CD4-positive, alpha-beta T cell treated with Interleukin-6 for 4 hours (primary cell): ENCODE results near the gene ARMCX6.
"Not testable (repeated sequence)": the region's sequence is repeated elsewhere in the genome, so short reads cannot be mapped to it uniquely, and the experiment has no call there.

Experiments used
- DNase-seq: peaks from one replicate; pipeline ENCODE4 v3.0.0-alpha.2; 2020; ENCODE audit warnings: mixed read lengths

The ARMCX6 gene

DNA sequence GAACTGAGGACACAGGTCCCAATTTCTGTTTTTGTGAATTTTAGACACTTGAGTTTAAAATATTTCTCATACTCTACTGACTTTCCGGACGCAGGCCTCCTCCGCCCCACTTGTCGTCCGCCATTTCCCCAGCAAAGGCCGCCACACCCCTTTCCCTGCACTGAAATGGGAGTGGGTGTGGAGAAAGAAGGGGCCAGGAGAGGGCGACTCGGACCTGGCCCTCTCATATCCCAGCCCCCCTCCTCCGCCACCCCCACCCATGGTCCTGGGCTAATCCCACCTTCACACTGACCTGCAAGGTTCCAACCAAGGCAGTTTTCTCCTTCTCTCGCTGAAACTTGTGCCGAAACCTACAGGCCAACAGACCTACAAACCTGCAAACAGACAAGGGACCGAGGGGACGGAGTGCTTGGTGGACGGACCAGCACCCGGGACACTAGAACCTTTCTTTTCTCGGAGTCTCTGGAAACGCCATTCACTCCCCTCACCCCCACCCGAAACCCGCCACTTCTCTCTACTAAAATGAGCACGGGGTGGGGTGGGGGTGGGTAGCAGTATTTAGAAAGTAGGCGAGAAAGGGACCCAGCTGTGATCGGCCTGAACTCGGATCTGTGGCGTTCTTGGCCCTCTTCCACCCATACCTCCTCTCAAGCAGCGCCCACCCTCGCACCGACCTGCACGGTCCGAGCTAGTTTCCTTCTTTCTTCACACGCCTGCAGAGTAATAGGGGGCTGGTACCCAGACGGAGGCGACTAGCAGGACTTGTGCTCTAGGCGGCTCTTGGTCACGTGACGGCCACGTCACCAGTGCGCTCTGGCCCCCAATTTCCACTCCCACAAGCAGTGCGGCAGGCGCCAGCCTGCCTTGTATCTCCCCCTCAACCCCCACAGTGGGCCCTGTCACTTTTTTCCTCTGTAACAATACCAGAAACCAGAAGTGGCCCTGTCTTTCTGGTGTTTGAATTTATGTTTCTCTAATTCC is at the start of gene ARMCX6:
ARMCX6 (minus strand) TSS at position 790 of the 981 bp plus-strand sequence. CDS start 1,380 bp downstream, outside the sequence.
- peak; percentile 79 for DNase-seq

DNA sequence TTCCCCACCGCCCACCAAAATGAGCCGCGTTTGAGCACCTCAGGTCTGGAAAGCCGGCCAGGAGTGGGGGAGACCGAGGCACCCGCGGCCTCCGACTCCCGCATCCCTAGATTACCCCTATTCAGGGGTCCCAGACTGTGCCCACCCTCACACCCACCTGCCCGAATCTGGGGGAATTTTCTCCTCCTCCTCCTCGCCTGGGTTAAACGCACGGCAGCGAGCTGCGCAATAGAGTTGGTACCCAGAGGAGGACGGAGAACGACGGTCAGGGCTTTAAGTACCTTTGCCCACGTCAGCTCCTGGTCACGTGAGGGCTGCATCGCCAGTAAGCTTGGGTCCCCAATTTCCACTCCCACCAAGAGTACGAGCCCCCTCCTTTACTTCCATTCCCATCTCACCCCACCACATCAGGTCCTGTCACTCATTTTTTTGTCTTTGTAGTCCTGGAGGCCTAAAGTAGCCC is 41.8 kb upstream of the ARMCX6 start, which contains the start of gene ARMCX2:
ARMCX2 (minus strand) TSS at position 250 of the 463 bp plus-strand sequence. CDS start 2,262 bp downstream, outside the sequence.
- DNase-seq, result peak; percentile 22

DNA sequence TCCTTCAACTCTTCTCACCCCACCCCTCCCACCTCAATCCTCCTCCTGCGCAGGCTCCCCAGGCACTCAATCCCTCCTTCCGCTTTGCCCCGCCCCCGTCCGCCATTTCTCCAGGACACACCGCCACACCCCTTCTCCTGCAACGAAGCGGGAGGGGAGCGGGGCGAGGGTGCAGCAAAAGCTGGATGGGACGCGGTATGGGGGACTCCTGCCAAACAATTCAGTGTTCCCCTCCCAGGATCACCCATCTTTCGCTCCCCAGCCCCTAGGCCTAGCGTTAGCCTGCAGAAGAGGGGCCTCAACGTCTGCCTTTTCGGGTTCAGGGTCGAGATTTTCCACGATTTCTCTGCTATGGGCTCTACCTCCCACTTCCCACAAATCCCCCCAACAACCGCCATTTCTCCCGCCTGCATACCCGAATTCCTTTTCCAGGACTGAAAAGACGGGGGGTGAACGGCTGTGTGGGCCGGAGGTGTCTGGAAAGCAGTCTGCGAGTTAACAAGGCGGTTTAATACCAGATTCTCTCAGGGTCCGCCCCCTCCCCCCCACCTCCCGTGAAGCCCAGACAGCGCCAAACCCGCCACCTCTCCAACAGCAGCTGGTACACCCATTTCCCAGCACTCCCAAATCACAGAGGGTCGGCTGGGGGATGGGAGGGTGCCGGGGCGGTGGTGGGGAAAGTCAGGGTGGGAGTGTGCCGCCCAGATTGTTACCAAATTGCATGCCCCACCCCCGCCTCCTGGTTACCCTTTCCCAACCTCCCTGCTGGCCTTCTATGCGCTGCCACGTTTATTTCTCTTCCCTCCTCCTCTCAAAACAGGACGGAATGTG is 41.1 kb upstream of the ARMCX6 start:
- peak; percentile 77 for DNase-seq

DNA sequence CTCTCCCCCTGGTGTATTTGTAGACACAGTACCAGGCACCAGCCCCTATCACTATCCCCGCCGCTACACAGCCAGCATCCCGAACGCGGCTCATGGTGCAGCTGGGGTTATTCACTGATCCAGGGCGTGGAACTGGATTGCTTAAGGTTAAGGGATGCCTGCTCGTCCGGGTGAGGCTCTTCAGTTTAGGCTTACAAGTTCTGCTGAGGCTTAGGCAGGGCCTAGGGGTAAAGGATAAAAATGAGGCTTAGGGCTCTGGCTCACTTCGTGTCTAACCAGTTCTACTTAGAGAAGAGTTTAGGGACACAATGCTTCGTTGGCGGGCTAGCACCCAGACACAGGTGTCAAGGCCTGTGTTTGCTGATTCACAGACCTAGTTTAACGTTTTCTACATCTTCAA is 39.7 kb upstream of the ARMCX6 start:
- no peak for DNase-seq

DNA sequence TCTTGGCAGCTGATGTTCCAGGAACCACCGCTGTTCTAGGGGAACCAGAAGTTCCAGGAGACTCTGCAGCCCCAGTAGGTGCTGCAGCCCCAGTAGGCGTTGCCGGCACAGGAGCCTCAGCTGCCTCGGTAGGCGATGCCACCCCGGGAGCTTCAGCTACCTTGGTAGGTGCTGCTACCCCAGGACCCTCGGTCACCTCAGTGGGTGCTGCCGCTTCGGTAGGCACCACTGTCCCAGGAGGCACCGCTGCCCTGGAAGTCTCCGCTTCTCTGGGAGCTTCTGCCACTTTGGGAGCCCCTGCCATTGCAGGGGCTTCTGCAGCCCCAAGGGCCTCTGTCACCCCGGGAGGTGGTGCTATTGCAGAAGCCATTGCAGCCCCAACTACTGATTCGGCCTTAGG is 39.0 kb upstream of the ARMCX6 start:
- no peak for DNase-seq

DNA sequence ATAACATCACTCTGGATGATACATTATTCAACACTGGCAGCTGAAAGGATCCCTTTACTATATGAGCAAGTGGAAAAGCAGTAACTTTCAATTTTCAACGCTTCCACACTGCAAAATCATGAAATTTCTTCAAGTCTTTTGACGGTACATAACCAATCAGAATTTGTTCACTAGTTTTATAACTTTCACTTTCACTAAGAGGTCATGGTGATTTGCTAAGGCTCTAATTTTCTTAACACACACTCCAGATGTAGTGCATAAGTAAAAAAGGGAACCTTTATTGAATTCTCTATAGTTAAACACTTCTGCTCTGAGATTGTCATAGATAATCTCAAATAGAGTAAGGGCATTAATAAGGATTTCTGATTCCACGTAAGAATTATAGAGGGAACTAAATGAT is 37.7 kb upstream of the ARMCX6 start:
- DNase-seq, result no peak

DNA sequence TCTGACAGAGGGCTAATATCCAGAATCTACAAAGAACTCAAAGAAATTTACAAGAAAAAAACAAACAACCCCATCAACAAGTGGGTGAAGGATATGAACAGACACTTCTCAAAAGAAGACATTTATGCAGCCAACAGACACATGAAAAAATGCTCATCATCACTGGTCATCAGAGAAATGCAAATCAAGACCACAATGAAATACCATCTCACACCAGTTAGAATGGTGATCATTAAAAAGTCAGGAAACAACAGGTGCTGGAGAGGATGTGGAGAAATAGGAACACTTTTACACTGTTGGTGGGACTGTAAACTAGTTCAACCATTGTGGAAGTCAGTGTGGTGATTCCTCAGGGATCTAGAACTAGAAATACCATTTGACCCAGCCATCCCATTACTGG is 29.9 kb upstream of the ARMCX6 start:
- not testable (repeated sequence) for DNase-seq

DNA sequence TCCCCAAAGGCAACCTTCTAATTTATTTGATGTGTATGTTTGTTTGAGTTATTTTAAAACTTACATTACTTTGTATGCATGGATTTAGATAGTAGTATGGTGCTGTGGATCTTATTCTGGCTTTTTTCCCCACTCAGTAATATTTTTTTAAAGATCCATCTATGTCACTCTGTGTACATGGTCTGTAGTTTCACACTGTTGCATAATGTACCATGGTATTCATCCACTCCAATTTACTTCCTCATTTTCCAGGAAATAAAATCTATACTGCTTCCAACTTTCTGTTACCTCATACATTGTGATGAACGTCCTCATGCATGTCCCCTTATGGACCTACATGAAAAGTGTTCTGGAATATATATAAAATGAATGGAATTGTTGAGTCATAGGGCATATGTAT is 24.3 kb upstream of the ARMCX6 start:
- no peak for DNase-seq

DNA sequence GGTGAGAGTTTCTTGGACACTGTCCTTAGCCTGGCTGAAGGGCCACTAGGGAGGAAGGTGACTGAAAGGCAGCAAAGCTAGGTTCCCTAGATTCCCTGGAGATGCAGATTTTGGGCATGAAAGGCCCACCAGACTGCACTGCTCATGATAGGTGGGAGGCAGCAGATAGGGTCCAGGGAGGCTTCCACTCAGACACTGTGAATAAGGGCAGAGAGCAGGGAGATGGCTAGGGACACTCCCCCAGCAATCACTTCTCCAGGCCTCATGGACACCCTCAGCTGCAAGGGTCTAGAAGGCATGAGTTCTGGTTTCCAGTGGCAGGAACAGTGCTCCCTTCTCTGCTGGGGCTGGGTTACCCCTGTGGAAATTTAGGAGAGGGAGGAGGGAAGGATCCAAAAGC is 21.8 kb upstream of the ARMCX6 start:
- no peak for DNase-seq

DNA sequence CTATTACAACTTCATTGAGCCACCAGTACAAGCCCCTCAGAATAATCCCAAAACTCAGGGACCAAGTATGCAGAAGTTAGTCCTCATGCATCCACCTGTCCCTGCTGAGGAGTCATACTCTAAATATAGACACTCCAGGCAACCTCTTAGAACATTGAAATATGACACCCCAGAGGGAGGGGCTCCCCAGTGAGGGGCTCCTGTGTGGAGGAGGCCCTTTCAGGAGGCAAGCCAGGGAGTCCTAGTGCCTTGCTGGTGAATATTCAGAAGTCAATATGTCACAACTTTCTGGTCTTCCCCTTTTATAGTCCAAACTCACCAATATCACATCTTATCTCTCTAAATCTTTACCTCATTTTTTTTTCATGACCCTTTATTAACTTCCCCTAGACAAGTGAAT is 1.6 kb upstream of the ARMCX6 start:
- no peak for DNase-seq

DNA sequence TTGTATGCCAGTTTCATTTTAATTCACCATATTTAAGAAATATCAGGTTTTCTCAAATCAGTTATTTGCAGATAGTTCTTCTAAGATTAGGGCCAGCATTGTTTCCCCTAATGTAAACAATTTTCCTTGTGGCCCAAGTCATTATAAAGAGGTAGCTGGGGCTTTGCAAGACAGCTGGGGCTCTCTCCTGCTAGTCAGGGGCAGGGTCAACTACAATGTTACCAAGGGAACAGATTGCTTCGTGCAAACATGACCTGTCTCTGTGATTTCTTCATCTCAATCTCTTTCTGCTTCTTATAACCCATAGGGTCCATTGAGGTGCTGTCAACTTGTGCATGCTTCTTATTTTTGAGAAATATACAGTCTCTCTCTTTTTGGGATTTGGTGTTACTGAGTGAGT is 12.1 kb downstream of the ARMCX6 start:
- no peak for DNase-seq

DNA sequence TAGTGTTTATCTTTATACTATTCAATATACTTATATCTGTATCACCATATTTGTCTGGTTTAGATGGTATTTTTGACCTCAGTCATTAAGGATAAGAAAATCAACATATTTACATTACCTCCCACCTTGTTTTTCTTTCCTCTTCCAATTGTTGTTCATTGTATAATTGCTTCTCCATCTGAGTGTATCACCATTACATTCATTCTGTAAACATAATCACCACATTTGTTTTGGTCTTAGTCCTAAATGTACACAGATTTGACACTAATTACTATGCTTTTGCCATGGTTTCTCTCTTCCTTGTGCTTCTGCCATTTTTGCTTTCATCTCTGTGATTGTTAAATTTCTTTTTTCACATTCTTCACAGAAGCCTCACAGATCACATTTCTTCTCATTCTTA is 12.7 kb downstream of the ARMCX6 start:
- DNase-seq, result no peak

DNA sequence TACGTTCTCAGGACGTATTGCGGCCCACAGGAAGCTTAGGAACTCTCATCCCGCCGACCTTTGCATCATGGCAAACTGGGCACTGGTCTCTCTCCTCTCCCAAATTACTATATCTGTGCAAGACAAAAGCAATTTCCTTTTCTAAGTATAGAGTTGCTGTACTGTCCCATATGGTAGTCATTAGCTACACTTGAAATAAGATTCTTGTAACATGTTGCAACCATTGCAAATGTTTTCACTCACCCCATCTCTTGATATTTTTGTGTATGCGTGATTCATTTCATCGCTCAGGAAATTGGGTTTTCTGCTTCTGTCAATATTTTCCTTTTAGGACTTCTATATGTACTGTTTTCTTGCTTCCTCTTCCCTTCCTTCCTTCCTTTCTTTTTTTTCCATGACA is 15.7 kb downstream of the ARMCX6 start:
- no peak for DNase-seq

DNA sequence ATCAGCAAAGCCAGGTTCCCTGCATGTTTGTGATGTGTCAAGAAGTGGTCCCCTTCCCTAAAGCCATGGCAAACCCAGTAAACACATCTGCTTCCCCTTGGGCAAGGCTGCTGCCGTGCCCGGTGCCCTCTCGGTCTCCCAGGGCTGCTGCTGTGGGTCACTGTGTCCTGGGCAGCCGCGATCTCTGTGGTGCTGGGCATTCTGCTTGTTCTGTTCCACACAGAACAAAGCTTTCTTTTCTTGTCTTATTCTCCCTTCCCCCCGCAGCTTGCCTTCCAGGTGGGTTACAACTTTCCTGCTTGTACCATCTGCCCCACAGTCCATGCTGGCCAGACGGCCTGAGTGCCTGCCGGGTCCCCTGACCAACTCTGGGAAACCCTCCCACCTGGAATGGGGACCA is 18.2 kb downstream of the ARMCX6 start:
- DNase-seq, result not testable (repeated sequence)

DNA sequence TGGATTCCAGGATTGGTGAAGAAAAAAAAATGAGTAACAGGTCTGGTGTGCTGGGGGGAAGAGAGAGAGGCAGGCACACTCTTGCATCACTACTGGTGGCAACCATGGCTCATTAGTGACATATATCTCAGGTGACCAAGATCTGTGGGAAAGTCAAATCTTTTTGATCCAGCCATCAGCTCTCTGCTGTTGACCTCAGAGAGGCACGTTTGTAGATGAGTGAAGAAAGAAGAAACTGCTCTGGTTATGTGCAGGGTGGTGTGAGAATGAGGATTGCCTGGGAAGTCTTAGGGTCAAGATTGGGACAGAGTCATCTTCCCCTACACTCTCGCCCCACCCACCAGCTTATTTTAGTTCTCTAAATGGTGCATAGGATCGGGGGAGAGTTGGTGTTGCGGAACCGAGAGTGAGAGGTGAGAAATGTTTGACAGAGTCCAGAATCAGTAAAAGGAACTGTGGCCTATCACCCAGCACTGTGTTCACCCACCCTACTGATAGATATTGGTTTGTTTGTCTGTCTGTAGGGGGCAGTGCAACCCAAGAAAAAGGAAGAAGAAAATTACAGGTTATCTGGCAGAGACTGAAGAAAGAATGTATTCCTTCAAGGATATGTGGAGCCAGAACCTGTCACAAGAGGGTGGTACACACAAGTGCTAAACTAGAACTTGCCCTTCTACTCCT is 21.9 kb downstream of the ARMCX6 start:
- DNase-seq, result peak; percentile 46
